GM21786 (cell line): ENCODE measurements around the gene ATP2B1.

Experiments
- ATAC-seq: cut with Tn5 transposase; IDR thresholded peaks from one replicate; pipeline ENCODE4 v1.9.1; 2021; ENCODE audit not compliant: unreplicated experiment

ATP2B1 gene

GRCh38 chr12:89597770-89598169, 110.9 kb downstream of the ATP2B1 start:
- ATAC-seq, result peak; percentile 76

GRCh38 chr12:89597210-89597609, 111.4 kb downstream of the ATP2B1 start:
- ATAC-seq, result no peak

GRCh38 chr12:89593873-89594272, 114.8 kb downstream of the ATP2B1 start:
- ATAC-seq, result no peak

- no peak for ATAC-seq
These were observed 115.4 kb downstream of the ATP2B1 start for GRCh38 chr12:89593233-89593632.

- ATAC-seq, result no peak
These were observed 118.9 kb downstream of the ATP2B1 start for GRCh38 chr12:89589753-89590152.

GRCh38 chr12:89578499-89578898, 130.1 kb downstream of the ATP2B1 start:
- ATAC-seq, result no peak

- ATAC-seq, result no peak
These were observed 131.9 kb downstream of the ATP2B1 start for GRCh38 chr12:89576572-89577220.

GRCh38 chr12:89575374-89575773, 133.3 kb downstream of the ATP2B1 start:
- no peak for ATAC-seq

- no peak for ATAC-seq
These were observed 133.9 kb downstream of the ATP2B1 start for GRCh38 chr12:89574736-89575208.

- no peak for ATAC-seq
These were observed 135.4 kb downstream of the ATP2B1 start for GRCh38 chr12:89573051-89573810.

GRCh38 chr12:89571491-89572195, 137.0 kb downstream of the ATP2B1 start:
- no peak for ATAC-seq

- no peak for ATAC-seq
These were observed 140.2 kb downstream of the ATP2B1 start for GRCh38 chr12:89568484-89568883.

GRCh38 chr12:89567691-89568239, 140.9 kb downstream of the ATP2B1 start:
- ATAC-seq, result no peak

- ATAC-seq, result no peak
These were observed 142.0 kb downstream of the ATP2B1 start for GRCh38 chr12:89566615-89567014.

- no peak for ATAC-seq
These were observed 143.6 kb downstream of the ATP2B1 start for GRCh38 chr12:89565002-89565401.

- ATAC-seq, result no peak
These were observed 148.9 kb downstream of the ATP2B1 start for GRCh38 chr12:89559753-89560152.

- no peak for ATAC-seq
These were observed 151.7 kb downstream of the ATP2B1 start for GRCh38 chr12:89556976-89557375.

- no peak for ATAC-seq
These were observed 156.3 kb downstream of the ATP2B1 start for GRCh38 chr12:89552376-89552775.

GRCh38 chr12:89551747-89552146, 156.9 kb downstream of the ATP2B1 start:
- ATAC-seq, result no peak

GRCh38 chr12:89547101-89547500, 161.5 kb downstream of the ATP2B1 start:
- ATAC-seq, result no peak

- ATAC-seq, result no peak
These were observed 162.5 kb downstream of the ATP2B1 start for GRCh38 chr12:89546151-89546550.
